Astrocyte of the spinal cord (primary cell): Measurements from ENCODE around the gene DNAL4.

Source experiments
- DNase-seq: peaks from one replicate; pipeline ENCODE4 v3.0.0; 2011; ENCODE audit warnings: low read depth, low spot score
- H3K4me3 ChIP-seq: 2 replicates; pipeline ENCODE4 v1.5.1; 2011; ENCODE audit warnings: low read depth, mild to moderate bottlenecking, low read length, moderate library complexity
- CTCF ChIP-seq: IDR thresholded peaks from 2 replicates; pipeline ENCODE4 v1.5.1; 2012; ENCODE audit warnings: low read depth, mild to moderate bottlenecking, low read length, inconsistent platforms
- in situ Hi-C: cut with HindIII; loops from 2 replicates; pipeline ENCODE4 v1.10.0; 2017; ENCODE audit warnings: low sequenced_read_pairs

Gene DNAL4

DNA sequence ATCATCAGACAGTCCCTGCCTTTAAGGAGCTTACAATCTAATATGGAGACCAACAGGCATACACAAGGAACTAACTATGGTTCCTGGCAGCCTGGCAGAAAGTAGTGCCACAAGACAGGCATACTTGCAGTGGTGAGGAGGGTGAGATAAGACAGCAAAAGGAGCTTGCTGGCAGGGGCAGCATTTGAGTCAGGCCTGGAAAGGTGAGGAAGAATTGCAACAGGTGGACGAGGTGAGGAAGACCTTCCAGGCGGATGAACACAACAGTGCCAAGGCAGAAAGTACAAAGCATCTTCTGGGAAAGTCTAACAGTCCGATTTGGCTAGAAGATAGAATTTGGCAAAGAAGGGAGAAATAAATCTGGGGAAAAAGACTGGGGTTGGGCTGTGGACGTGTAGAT is 4.3 kb downstream of the DNAL4 start:
- in situ Hi-C loops, result no loop called here

GRCh38 chr22:38788846-38789245 is 5.1 kb downstream of the DNAL4 start:
- H3K4me3 ChIP-seq, result no peak overlapping the region
- in situ Hi-C loops, result no loop called here
- no peak for DNase-seq
- no peak for TF ChIP-seq CTCF

More for the DNA sequence above, 4.3 kb downstream of the DNAL4 start:
- no peak for TF ChIP-seq CTCF
- H3K4me3 ChIP-seq, result no peak overlapping the region
- DNase-seq, result no peak

- peak; percentile 89 for DNase-seq
- no peak for TF ChIP-seq CTCF
Observed at GRCh38 chr22:38788021-38788816, 5.7 kb downstream of the DNAL4 start.

DNA sequence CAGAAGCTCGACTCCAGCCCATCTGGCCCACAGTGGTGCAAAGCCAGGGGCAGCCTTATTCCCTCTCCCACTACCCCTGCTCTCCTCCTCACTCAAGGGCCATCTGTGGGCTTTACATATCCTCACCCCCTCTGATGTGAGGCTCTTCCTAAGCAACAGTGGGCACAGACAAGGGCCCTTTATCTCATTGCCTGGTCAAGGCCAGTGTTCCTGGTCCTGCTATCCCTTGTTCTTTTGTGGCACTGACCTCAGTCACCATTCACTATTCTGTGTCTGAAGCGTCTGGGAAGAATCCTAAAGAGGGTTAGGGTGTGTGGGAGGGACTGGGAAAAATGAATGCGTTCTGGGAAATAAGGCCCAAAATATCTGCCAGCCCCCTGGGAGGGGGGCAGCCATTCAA is 7.3 kb downstream of the DNAL4 start:
- H3K4me3 ChIP-seq, result no peak overlapping the region
- in situ Hi-C loops, result no loop called here
- DNase-seq, result no peak
- TF ChIP-seq CTCF, result no peak

More at GRCh38 chr22:38788021-38788816, 5.7 kb downstream of the DNAL4 start:
- in situ Hi-C loops, result no loop called here
- H3K4me3 ChIP-seq, result no peak overlapping the region

DNA sequence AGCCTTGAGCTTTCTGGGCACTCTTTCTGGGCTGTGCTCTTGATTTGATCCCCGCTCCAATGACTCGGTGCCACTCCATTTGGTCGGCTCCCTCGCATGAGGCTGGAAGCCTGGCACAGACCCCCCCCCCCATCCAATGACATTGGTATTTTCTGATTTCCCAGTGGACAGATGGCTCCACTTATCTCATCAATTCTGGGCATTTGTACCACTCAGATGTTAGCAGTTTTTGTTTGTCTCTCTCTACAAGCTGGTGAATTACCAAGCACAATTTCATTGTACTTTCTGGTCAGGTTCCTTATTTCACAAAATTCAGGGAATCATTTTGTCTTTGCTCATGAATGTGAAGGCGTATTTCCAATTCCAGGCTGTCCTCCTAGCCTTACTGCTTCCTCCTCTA is 9.1 kb downstream of the DNAL4 start:
- no peak for DNase-seq
- in situ Hi-C loops, result no loop called here
- no peak overlapping the region for H3K4me3 ChIP-seq
- TF ChIP-seq CTCF, result no peak

DNA sequence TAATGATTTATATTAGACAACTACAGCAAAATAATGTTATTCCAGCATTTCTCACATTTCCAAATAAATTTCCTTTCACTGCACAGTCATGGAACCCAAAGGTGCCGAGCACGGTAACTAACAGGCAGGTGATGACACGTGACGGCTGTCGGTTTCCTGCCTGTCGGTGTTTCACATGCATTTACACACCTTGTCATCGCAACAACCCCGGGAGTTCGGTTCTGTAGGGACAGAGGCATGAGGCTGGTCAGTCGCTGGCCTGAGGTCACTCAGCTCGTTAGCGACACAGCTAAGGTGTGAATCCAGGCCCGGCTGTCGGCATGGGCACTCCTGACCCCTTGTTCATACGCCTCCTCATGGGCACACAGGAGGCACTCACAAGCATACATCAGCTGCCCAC is 9.9 kb downstream of the DNAL4 start:
- H3K4me3 ChIP-seq, result no peak overlapping the region
- in situ Hi-C loops, result no loop called here
- DNase-seq, result no peak
- TF ChIP-seq CTCF, result no peak
